Right lobe of liver (tissue), 4 donors: ENCODE measurements around the gene CLRN3.

Source experiments
- CTCF ChIP-seq, 4 donors: fragments of 200-600 bp in 3 of 4; fragments of 450-650 bp in 1 of 4; IDR thresholded peaks; one replicate each; pipeline versions ENCODE4 v1.5.1 to v1.8.0; 2016 to 2022; ENCODE audit warnings: antibody characterized with exemption in 4 of 4, mild to moderate bottlenecking in 2 of 4
- POLR2A ChIP-seq: fragments of 450-650 bp; IDR thresholded peaks from one replicate; pipeline ENCODE4 v1.6.1; 2017; ENCODE audit warnings: antibody characterized with exemption, mild to moderate bottlenecking
- donor health status: DM: no; HTN: no; CAD: no.
- donor health status: DM: no; HTN: no; CAD: no.
- donor health status: DM: no; HTN: yes; CAD: no.

- TF ChIP-seq POLR2A (no peak), CTCF (IDR thresholded peaks at IDR 0.05) (no peak)
Observed at GRCh38 chr10:127852456-127852855, 40.3 kb downstream of the CLRN3 start.
